Fibroblast of the conjunctiva (primary cell): ENCODE results near the gene C2CD2L.
"Not testable (repeated sequence)": the region's sequence is repeated elsewhere in the genome, so short reads cannot be mapped to it uniquely, and the experiment has no call there.

Source experiments
- DNase-seq: peaks from one replicate; pipeline ENCODE4 v3.0.0-alpha.2; 2010; ENCODE audit warnings: low read depth

C2CD2L gene

DNA sequence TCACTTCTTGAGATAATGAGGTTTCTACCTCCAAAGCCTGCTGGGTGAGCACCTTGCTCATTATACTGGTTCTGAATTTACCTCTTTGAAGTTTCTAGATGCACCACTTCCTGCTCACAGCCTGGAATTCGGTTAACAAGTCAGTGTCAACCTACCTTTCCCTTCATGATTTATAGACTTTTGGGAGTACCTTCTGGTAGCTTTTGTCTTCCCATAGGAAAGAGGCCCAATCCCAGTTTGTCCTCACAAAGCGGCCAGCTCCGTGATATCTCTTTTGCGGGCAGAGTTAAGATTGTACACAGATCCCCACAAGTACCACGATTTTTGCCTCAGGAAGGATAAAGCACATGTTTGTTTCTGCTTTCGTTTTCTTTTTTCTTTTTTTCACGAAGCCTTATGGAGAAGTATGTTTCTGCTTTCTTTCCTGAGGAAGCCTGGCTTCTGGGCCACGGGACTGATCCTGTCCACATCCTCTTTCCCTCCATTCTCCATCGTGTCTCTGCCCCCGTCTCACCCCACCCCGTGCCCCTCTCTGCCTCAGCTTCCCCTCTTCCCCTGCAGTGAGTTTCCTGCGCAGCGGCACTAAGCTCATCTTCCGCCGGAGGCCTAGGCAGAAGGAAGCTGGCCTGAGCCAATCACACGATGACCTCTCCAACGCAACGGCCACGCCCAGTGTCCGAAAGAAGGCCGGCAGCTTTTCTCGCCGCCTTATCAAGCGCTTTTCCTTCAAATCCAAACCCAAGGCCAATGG, 8.5 kb downstream of the C2CD2L start:
- no peak for DNase-seq

GRCh38 chr11:119116235-119116594, 9.1 kb downstream of the C2CD2L start:
- no peak for DNase-seq

DNA sequence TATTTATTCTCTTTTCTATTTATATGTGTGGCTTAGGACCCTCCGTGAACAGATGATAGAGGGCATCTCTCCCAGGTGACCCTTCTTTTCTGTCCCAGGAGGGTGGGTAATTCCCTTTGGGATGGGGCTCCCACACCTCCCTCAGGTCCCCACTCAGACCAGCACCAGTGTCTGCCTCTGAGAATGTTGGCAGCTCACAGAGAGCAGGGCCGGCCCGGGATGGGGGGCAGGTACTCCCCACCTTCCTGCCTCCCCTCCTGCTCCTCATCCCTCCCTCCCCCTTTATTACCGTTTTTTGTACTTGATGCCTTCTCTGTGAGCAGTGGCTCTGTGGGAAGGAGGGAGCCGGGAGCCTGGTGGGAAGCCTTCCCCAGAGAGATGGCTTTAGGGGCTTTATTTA, 9.5 kb downstream of the C2CD2L start:
- no peak for DNase-seq

- no peak for DNase-seq
Measured at GRCh38 chr11:119117004-119117706, 10.0 kb downstream of the C2CD2L start.

DNA sequence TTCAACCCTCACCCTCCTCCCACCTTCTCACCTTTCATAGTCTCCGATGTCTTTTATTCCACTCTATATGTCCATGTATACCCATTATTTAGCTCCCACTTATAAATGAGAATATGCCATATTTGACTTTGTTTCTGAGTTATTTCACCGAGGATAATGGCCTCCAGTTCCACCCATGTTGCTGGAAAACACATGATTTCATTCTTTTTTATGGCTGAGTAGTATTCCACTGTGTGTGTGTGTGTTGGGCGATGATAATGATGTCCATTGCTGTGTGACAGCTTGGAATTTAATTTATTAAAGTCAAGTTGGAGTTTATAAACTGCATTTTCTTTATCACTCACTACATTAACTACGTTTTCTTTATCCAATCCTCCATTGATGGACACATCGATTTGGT, 11.1 kb downstream of the C2CD2L start:
- no peak for DNase-seq

- DNase-seq = no peak
Measured at GRCh38 chr11:119118946-119119345, 11.8 kb downstream of the C2CD2L start.

GRCh38 chr11:119120639-119121007, 13.5 kb downstream of the C2CD2L start:
- peak; percentile 29 for DNase-seq

GRCh38 chr11:119121008-119121810, 14.1 kb downstream of the C2CD2L start, which contains the start of gene HINFP:
Gene HINFP, plus strand, starts transcription at chr11:119121580. Its CDS starts 5,365 bp downstream, at chr11:119126945.
- peak; percentile 97 for DNase-seq

- no peak for DNase-seq
Measured at GRCh38 chr11:119121811-119122124, 14.6 kb downstream of the C2CD2L start.

DNA sequence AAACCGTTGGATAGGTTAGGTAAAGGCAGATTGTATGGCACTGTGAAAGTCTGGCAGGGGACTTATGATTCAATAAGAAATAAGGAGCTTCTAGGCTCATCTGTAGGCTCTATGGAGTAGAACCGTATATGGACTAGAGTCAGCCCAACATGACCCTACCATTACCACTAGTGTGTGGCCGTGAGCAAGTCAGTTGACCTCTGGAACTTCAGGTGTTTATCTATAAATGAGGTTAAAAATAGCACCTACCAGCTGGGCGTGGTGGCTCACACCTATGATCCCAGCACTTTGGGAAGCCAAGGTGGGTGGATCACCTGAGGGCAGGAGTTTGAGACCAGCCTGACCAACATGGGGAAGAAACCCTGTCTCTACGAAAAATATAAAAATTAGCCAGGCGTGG, 18.7 kb downstream of the C2CD2L start:
- DNase-seq = no peak

DNA sequence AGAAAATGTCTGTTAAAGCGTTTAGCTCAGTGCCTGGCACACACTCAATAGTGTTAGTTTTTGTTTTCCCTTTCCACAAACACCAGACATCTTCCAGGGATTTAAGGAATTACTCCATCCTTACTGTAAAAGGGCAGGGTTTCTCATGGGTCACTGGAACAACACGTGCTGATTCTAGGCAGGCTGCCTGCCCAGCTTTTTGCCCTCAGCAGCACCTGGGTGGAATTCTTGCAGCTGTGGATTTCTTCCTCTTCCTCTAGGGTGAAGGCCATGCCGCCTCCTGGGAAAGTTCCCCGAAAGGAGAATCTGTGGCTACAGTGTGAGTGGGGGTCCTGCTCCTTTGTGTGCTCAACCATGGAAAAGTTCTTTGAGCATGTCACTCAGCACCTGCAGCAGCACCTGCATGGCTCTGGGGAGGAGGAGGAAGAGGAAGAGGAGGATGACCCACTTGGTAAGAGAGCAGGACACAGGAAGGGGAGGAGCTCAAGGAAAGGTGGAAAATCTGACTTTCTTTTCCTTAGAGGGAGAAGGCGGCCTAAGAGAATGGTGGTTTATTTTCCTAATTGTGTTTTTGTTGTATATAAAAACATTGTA, 19.6 kb downstream of the C2CD2L start:
- DNase-seq = no peak

DNA sequence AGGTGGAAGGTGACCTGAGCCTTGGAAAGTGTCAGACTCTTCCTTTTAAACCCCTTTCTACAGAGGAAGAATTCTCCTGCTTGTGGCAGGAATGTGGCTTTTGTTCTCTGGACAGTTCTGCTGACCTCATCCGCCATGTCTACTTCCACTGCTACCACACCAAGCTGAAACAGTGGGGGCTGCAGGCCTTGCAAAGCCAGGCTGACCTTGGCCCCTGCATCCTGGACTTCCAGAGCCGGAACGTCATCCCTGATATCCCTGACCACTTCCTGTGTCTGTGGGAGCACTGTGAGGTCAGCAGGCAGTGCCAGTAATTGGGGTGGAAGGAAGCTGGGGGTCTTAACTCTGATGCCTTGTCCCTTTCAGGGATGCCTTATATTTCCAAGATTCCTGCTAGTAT, 23.5 kb downstream of the C2CD2L start:
- no peak for DNase-seq

DNA sequence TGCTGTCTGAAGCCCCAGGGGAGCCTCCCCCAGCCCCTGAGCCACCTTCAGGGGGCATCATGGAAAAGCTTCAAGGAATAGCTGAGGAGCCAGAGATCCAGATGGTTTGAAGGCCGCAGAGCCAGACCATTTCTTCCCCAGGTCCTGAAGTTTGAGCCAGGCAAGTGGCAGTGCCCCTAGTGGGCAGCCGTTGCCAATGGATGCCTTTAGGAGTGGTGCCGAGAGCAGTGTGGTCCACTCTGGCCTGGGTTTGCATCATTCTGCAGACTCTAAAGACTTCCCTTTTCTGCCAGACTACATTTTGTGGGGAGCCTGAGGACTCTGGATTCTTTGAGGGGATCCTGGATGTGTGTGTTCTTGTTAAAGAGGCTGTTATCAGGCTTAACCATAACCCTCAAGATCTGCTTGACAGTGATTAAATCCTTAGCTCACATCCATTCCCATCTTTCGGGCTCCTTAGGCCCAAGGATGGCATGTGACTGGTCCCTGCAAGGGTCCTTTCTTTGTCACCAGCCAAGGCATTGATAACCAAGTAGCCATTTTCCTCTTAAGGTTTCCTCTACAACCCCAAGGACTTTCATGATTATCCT, 27.3 kb downstream of the C2CD2L start:
- no peak for DNase-seq

DNA sequence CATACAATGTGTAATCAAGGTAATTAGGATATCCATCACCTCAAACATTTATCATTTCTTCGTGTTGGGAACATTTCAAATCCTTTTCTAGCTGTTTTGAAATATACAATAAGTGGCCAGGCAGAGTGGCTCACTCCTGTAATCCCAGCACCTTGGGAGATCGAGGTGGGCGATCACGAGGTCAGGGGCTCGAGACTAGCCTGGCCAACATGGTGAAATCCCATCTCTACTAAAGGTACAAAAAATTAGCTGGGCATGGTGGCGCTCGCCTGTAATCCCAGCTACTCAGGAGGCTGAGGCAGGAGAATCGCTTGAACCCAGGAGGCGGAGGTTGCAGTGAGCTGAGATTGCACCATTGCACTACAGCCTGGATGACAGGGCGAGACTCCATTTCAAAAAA, 32.1 kb downstream of the C2CD2L start:
- not testable (repeated sequence) for DNase-seq

DNA sequence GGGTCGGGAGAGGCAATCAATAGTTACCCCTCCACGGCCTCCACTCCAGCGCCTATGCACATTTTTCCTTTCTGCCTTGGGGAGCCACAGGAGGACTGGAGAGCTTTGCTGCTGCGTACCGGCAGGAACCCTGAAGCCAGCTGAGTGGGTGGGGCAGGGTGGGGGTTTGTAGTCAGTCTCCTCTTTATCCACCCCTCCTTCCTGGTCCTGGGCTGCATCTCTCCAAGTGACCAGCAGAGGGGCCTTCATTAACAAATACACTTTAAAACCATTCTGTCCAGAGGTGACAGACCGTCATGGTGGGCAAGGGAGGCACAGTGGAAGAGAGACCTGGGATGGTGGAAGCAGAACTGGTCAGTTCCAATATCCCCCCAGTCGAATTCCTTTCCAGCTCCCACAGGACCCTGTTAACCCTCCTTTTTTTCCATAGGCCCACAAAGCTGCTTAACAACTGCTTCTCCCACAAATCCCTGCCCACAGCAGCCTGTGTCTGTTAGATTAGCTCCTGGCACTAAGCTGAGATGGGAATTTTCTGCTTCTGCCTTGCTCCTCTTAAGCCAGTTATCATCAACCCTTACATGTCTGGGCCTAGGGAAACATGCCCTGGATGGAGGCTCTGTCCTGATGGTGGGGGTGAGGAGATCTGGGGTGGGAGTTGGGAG, 37.8 kb downstream of the C2CD2L start:
- DNase-seq = peak; percentile 51

DNA sequence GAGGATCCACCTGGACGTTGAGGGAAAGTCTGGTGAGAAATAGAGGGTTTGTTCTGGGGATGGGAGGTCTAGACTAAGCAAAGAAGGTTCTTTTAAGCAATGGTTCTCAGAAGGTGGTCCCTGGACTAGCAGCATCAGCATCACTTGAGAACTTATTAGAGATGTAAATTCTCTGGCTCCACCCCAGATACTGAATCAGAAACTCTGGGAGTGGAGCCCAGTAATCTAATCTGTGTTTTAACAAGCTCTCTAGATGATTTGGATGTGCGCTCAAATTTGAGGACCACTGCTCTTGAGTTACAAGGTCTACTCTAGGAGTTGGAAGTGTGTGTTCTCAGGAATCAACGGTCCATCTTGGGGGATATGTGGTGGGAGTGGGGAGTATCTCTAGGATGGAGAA, 38.4 kb downstream of the C2CD2L start:
- DNase-seq = no peak

DNA sequence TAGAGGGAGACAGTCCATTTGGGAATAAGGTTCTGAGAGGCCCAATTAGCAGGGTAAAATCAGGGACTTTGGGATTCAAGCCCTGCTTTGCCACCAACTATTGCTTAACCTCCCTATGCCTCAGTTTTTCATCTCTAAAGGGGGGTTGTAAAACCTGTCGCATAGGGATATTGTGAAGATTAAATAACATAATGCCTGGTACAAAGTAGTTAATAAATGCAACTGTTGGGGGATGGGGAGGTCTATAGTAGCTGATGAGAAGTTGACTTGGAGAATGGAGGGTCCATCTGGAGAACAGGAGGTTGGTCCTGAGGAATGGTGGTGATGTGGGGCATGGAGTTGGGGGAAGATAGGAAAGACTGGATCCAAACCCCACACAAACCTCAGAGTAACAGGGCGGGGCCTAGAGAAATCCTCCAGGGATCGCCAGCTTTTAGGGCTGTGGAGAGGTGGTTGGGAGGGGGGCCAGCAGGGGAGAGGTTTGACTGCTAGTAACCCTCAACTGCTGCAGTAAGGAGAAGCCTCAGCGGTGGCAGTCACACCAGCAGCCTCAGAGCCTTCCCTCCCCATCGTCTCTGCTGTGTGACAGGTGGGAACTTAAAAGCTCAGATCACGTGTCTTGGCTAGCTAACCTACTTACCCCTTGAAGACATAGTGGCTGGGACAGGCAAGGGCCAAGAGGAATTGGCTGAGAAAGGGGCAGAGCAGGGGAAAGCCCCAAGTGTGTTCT, 40.6 kb downstream of the C2CD2L start:
- DNase-seq = no peak

- DNase-seq = no peak
Measured at GRCh38 chr11:119148720-119149017, 41.5 kb downstream of the C2CD2L start.

DNA sequence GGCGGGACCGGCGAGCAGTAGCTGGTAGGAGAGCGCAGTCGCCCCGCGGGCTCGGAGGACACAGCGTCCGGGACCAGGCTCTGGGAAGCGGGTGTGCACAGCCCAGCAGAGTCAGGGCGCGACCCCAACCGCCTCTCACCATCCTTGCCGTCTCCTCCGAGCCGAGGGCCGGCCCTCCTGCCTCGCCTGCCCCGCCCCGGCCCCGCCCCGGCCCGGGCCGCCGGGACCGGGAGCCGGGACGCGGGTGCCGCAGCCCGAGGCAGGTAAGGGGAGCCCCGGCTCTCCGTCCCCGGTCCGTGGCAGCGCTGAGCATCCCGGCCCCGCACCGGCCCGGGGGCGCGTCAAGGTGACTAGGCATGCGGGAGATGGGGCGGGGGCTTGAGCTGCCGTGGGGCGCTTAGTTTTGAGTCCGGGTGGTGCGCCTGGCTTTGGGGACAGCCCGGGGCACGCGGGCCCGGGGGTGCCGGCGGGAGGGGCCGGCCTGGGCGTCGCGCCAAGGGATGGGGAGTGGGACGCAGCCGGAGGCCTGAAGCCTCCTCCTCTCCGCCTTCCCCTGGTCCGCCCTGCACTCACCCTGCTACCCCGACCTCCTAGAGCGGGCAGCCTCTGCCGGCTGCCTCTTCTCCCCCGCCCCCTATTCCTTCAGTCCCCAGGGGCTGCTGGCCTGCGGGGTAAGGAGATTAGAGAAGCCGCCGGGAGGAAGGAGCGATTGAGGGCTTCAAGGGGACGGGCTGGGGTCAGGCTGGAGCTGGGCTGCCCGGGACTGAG, 42.1 kb downstream of the C2CD2L start, which contains the start of gene ABCG4:
Gene ABCG4, plus strand, starts transcription at position 35 of the 768 bp plus-strand sequence. CDS start 914 bp downstream, outside the sequence.
- no peak for DNase-seq

DNA sequence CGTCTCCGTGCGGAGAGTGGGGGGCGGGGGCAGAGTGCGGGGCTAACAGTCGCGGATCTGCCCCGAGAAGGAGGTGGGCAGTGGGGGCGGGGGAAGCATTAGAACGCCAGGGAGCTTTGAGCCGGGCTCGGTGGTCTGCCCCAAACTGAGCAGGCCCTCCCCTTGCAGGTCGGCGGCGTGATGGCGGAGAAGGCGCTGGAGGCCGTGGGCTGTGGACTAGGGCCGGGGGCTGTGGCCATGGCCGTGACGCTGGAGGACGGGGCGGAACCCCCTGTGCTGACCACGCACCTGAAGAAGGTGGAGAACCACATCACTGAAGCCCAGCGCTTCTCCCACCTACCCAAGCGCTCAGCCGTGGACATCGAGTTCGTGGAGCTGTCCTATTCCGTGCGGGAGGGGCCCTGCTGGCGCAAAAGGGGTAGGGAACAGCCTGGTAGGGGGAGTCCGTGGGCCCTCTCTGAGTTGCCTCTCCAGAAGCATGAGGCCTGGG, 42.7 kb downstream of the C2CD2L start:
- DNase-seq = no peak
